Activated CD8-positive, alpha-beta memory T cell treated with anti-CD3 and anti-CD28 coated beads for 24 hours (primary cell): Measurements from ENCODE around the gene ZFPM1.
"Not testable (repeated sequence)": the region's sequence is repeated elsewhere in the genome, so short reads cannot be mapped to it uniquely, and the experiment has no call there.

Experiments used
- DNase-seq: peaks from one replicate; pipeline ENCODE4 v3.0.0-alpha.2; 2020

The ZFPM1 gene

DNA sequence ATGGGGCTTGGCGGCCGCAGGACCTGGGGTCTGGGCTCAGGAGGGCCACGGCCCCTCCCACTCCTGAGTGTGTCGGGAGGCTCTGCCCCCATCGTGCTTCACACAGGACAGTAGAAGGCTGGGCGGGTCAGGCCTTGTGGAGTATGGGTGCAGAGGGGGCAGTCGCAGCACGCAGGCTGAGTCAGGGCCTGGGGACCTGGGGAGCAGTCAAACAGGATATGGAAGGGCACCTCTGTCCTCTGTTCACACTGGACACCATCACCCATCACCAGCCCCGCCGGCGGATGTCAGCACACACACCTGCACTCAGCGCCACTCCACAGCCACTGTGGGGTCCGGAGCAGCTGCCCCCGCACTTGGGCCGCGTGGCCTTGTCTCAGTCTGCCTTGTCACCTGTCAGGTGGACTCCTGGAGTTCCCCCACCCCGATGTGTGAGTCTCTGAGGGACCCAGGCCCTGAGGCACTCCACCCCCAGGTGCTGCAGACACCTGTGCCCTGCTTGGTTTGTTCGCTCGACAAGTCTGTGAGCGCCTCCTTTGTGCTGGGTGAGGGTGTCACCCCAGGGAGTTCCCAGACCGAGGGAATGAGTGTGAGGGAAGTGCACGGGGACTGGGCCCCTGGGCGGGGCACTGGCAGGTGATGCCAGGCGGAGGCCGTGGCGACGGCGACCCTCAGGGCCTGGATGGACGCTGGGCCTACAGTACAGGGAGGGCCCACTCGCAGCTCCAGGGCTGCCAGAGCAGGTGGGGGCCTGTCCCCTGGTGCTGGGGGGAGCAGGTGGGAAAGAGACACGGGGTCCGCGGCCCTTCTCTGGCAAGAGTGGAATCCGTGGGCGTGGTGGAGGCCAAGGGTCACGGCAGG is 31.7 kb downstream of the ZFPM1 start:
- no peak for DNase-seq

DNA sequence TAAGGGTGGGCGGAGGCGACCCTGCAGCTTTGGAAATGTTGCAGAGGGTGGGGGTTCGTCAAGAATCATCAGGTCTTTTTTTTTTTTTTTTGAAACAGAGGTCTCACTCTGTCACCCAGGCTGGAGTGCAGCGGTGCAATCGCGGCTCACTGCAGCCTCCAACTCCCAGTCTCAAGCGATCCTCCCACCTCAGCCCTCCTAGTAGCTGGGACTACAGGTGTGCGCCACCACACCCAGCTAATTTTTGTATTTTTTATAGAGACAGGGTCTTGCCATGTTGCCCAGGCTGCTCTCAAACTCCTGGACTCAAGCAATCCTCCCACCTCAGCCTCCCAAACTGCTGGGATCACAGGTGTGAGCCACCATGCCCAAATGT is 32.3 kb downstream of the ZFPM1 start:
- DNase-seq, result not testable (repeated sequence)

GRCh38 chr16:88486398-88487123 is 33.5 kb downstream of the ZFPM1 start:
- no peak for DNase-seq

- no peak for DNase-seq
These were observed 34.0 kb downstream of the ZFPM1 start for GRCh38 chr16:88487124-88487432.

GRCh38 chr16:88487920-88488851 is 35.1 kb downstream of the ZFPM1 start:
- no peak for DNase-seq

GRCh38 chr16:88489163-88489741 is 36.2 kb downstream of the ZFPM1 start:
- no peak for DNase-seq

DNA sequence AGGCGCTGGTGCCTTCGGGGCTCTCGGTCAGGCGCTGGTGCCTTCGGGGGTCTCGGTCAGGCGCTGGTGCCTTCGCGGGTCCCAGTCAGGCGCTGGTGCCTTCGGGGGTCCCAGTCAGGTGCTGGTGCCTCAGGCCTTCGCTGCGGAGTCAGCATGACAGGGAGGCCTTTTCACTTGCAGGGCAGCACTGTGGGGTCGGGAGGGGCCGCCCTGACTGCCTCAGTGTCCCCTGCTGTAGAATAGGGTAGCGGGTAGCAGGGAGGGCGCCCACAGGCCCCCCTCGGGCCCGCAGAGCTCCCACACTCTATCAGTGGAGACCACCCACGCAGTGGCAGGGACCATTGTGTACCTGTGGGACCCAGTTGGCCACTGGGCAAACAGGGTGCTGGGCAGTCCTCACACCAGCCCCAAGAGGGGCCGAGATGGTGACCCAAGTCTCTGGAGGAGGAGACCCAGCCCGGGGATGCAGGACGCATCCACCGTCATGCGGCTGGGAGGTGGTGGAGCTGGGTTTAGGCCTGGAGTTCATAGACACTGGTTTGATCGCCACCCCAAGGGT is 38.0 kb downstream of the ZFPM1 start:
- DNase-seq, result no peak

DNA sequence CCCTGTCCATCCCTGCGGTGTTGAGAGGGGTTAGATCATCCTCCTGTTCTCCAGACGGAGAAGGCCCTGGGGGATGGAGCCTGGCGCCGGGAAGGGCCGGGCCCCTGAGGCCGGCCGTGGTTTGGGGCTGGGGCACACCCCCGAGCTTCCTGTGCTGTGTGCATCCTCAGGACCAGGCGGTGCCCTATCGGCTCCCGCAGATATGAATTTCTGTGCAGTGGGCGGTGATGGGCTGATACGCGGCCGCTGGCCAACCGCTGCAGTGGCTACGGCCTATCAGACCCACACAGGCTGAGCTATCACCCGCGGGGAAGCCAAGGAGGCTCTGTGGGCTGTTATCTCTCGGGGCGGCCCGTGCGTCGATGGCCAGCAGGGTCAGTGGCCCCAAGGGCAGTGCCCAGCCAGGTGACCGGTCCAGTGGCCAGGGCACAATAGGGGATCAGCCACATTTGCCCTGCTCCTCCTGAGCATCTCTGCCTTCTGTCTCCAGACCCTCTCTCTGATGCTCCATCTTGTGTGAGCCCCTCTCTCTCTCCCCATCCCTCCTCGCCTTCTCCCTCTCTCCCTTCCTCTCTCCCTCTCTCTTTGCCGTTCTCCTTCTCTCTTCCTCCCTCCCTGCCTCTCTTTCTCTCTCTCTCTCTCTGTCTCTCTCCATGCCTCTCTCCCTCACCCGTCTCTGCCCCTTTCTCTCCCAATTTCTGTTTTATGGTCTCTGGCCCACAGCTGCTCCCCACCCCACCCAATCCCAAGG is 38.7 kb downstream of the ZFPM1 start:
- no peak for DNase-seq

DNA sequence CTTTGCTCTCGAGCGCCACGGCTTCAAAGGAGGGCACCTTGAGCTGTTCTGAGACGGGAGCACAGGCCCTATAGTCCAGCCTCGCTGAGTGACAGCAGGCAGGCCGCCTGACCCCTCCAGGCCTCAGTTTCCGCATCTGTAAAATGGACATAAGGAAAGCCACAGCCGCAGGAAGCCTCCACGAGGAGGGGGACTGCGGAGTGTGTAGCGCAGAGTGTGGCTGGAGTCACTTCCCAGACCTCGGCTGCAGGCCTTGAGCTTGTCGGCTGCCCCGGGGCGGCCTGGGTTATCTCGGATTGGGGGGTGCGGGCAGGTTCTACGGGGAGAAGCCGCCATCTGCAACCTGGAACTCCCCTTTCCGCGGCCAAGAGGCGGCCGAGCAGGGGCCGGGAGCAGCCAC is 40.8 kb downstream of the ZFPM1 start:
- DNase-seq, result no peak

DNA sequence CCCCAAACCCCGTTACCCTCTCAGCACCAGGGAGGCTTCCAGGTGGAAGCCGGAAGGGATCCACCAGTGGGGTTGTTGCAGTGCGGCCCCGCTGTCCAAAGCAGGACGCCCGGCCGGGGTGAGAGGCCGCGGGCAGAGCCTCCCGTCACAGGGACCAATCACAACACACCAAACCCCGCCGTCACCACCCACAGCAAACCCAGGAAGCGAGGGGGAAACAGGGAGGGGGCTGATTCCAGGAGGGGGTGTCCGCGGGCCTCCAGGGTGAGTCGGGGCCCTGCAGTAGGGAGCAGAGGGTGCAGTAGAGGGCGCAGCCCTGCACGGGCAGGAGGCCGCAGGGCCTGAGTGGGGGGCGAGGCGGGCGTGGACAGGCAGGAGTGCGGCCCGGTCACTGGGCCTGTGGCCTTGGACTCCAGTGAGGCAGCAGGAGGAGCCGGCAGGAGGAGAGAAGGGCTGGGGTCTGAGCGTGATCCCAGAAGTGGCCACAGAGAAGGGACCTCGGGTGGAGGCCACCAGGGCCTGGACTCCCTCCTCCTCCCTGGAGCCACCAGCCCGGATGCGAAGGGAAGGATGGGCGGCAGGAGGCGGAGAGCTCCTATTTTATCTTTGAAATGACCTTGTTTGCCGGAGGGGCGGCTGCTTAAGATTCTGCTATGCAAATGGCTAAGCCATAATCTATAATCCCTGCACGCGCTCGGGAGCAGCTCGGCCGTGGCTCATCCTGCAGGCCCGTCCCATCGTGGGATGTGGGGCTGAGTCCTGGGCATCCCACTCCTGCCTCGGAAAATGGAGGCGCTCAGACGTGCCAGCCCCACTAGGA is 41.5 kb downstream of the ZFPM1 start:
- no peak for DNase-seq

DNA sequence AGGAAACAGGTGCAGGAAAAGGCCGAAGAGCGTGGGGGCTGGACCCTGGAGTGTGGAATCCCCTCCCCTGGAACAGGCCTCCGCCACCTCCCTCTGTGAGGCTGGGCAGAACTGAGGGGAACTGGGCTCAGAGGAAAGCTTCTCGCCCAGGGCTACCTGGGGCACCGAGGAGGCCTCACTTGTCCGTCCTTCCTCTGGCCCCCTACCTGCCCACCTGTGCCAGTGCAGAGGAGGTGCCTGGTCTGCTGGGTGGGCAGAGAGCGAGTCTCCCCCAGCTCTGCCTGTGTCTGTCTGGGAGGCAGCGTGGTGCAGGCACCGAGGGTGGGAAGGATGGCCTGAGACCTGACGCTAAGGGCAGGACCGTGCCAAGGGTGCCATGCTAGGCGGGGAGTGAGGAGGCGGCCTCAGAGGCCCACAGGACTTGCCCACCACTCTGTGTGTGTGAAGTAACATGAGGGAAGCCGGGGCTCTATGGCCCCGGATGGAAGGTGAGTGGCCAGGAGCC is 42.2 kb downstream of the ZFPM1 start:
- no peak for DNase-seq

DNA sequence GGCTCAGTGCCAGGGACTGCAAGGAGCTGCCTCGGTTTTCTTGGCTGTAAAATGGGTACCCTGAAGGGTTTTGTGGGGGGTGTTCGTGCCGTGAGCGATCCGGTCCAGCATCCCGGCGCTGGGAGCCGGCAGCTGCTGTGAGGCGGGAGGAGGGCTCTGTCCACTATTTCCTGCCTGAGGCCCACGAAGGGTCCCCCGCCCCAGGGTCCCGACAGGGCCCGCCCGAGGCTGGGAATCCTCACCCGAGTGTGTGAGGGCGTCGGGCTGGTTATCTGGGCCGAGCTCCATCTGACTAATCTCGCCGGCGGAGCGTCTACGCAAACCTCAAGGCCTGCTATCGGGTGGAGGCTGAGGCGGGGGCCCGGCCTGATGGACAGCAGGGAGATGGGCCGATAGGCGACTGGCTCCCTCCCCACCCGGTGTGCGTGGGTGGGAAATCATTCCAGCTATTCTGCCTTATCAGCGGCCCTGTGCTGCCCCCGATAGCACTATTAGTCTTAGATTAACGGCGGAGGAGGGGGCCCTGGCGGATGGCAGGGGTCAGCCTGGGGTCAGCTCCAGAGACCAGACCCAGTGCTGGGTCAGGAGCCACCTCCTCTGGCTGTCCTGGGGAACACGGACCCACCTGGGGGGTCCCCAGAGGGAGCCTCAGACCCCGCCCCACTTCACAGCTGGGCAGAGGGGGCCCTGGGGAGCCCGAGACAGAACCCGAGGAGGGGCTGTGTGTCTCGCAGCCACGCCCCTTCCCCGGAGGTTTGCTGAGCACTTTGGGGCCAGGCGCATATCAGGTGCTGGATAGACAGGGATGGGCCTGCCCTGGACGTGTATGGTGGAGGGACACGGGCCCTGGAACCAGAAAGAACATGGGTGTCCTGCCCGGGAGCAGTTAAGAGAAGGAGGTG is 44.7 kb downstream of the ZFPM1 start:
- DNase-seq, result no peak

GRCh38 chr16:88498576-88499208 is 45.6 kb downstream of the ZFPM1 start:
- DNase-seq, result no peak

- no peak for DNase-seq
These were observed 46.2 kb downstream of the ZFPM1 start for GRCh38 chr16:88499292-88499691.

- DNase-seq, result no peak
These were observed 46.8 kb downstream of the ZFPM1 start for GRCh38 chr16:88499836-88500251.

DNA sequence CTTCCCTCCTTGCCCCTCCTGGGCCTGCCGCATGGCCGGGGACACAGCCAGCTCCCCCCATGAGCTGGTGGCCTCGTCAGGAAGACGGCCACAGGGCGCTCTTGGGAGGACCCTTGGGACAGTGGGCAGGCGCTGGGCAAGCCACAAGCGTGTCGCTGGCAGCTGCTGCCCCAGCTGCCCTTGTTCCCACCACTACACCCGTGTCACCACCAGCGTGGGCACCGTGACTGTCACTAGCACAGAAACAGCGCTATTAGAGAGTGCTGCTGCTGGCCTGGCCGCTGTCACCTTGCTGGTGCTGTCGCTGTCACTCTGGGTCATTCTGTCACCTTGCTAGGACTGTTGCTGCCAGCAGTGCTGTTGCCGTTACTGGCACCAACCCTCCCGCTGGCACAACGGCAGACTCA is 47.2 kb downstream of the ZFPM1 start:
- DNase-seq, result no peak

DNA sequence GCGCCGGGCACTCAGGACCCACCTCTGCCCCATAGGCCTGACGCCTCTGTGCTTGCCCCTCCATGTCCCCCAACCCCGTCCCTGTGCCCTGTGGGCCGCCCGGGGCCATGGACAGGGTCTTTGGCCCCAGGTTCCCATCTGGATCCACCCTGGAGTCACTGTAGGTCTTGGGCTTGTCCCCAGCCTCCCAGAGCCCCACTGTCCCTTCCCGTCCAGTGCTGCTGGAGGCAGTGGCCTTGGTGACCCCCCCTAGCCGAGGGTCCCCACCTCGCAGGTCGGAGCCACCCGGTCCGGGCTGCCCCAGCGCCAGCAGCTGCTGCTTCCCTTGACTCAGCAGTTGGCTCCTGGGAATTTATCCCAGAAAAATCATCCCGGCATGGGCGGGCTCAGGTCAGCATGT is 49.3 kb downstream of the ZFPM1 start:
- DNase-seq, result no peak

GRCh38 chr16:88502776-88503280 is 49.7 kb downstream of the ZFPM1 start:
- no peak for DNase-seq

DNA sequence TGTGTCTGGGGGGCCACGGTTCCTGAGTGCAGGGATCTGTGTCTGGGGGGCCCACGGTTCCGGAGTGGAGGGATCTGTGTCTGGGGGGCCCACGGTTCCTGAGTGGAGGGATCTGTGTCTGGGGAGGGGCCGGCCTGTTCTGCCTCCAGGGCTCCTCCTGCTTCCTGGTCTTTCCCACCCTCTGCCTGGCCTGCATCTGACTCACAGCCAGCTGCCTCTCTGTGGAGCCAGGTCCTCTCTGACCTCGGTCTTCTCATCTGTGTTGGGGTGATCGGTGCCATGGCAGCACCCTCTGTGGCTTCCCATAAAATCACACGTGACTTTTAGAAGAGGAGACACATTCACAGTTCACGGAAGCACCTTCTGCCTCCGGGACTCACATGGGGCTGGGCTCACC is 50.3 kb downstream of the ZFPM1 start:
- DNase-seq, result no peak
